Measurements from ENCODE around the gene SARDH.
A peak's percentile ranks its signal among the peaks of the same experiment; 100 is the strongest.

Gene SARDH

GRCh38 chr9:133690081-133690561 lies 48.0 kb downstream of the SARDH start:
- no peak overlapping the region for H3K4me3 ChIP-seq (ENCODE audit: low read depth, low read length)
- DNase-seq (ENCODE audit: low read depth): no peak
- TF ChIP-seq, protein P1, sequence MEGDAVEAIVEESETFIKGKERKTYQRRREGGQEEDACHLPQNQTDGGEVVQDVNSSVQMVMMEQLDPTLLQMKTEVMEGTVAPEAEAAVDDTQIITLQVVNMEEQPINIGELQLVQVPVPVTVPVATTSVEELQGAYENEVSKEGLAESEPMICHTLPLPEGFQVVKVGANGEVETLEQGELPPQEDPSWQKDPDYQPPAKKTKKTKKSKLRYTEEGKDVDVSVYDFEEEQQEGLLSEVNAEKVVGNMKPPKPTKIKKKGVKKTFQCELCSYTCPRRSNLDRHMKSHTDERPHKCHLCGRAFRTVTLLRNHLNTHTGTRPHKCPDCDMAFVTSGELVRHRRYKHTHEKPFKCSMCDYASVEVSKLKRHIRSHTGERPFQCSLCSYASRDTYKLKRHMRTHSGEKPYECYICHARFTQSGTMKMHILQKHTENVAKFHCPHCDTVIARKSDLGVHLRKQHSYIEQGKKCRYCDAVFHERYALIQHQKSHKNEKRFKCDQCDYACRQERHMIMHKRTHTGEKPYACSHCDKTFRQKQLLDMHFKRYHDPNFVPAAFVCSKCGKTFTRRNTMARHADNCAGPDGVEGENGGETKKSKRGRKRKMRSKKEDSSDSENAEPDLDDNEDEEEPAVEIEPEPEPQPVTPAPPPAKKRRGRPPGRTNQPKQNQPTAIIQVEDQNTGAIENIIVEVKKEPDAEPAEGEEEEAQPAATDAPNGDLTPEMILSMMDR (IDR thresholded peaks at IDR 0.05; ENCODE audit: low read depth, low read length): no peak
- no peak for TF ChIP-seq POLR2A (IDR thresholded peaks at IDR 0.05; ENCODE audit: extremely low read depth, insufficient read length)
- TF ChIP-seq MYC (IDR thresholded peaks at IDR 0.05; ENCODE audit: low read depth, low read length): no peak
- TF ChIP-seq MAX (IDR thresholded peaks at IDR 0.05; ENCODE audit: low read depth, low read length): no peak

DNA sequence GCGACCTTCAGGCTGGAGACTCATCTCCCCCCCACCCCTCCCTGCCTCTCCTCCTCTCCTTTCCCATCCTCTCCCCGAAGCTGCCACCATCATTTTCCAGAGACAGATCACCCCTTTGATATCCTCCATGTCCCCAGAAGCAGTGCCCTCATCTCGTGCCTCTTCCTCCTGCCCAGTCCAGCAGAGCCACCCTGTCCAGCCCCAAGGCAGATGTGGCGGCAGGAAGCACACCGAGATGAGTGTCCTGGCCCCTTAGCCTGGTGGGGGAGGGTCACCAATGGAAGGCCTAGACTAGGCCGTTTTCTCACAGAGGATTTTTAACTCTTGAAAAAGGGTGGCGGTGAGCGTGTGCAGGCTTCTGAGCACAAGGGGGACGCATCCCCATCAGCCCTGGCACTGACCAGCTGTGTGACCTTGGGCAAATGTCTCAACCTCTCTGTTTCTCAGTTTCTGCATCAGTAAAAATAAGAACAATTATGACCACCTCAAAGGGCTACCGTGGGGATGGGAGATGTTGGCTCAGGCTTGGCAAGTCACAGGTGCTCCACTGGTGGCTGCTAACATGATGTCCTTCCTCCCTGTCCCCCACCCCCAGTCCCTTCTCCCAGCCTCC lies 48.9 kb downstream of the SARDH start:
- H3K4me3 ChIP-seq (ENCODE audit: low read depth, low read length): no peak overlapping the region
- TF ChIP-seq, protein P1 (IDR thresholded peaks at IDR 0.05; ENCODE audit: low read depth, low read length): no peak
- TF ChIP-seq MAX (IDR thresholded peaks at IDR 0.05; ENCODE audit: low read depth, low read length) (no peak), POLR2A (IDR thresholded peaks at IDR 0.05; ENCODE audit: extremely low read depth, insufficient read length) (no peak), MYC (IDR thresholded peaks at IDR 0.05; ENCODE audit: low read depth, low read length) (no peak)
- DNase-seq (ENCODE audit: low read depth): no peak

DNA sequence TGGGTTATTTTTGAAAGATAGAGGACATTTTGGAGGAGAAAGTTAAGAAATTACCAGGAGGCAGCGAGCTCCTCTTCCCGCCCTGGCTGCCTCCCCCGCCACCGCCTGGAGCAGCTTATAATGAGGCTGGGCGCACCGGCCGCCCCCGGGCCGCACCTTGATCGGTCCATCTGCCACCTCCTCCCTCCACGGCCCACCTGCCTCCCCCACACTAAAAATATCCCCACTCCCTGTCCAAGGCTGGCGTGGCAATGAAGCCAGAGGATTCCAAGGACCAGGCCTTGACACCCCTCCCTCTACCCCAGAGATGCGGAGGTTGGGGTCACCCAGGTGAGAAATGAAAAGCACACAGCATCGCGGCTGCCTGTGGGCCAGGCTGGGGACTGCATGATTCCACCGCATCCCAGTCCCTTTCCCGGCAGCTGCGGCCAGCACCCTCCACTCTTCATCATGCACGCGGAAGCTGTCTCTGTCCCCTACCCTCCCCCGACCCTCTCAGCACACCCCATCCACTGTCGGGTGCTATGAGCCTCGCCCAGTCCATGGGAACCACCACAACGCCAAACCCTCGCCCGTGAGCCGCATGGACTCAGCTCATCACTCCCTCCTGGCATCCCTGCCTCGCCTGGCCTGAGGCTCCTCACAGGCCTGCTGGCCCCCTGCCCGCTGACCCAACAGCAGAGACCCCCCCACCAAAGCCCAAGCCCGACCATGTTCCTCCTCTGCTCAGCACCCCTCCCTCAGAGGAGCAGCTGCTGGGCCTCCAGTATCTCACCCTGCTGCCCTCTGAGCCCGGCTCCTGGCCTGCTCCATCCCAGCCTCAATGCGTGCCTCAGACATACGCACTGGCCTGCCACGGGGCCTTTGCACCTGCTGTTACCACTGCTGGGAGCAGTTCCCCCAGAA lies 50.0 kb downstream of the SARDH start:
- TF ChIP-seq MAX (IDR thresholded peaks at IDR 0.05; ENCODE audit: low read depth, low read length) (no peak), POLR2A (IDR thresholded peaks at IDR 0.05; ENCODE audit: extremely low read depth, insufficient read length) (no peak), MYC (IDR thresholded peaks at IDR 0.05; ENCODE audit: low read depth, low read length) (no peak)
- TF ChIP-seq, protein P1 (IDR thresholded peaks at IDR 0.05; ENCODE audit: low read depth, low read length): no peak
- no peak overlapping the region for H3K4me3 ChIP-seq (ENCODE audit: low read depth, low read length)
- no peak for DNase-seq (ENCODE audit: low read depth)

- peak; percentile 21 for DNase-seq (ENCODE audit: low read depth)
- TF ChIP-seq MAX (IDR thresholded peaks at IDR 0.05; ENCODE audit: low read depth, low read length) (peak; percentile 92), MYC (IDR thresholded peaks at IDR 0.05; ENCODE audit: low read depth, low read length) (peak; percentile 84)
- TF ChIP-seq, protein P1 (IDR thresholded peaks at IDR 0.05; ENCODE audit: low read depth, low read length): no peak
These were observed 51.2 kb downstream of the SARDH start for GRCh38 chr9:133686642-133687575.

More at GRCh38 chr9:133686642-133687575, 51.2 kb downstream of the SARDH start:
- H3K4me3 ChIP-seq (ENCODE audit: low read depth, low read length): no peak overlapping the region

All from NB4 (cell line).